ENCODE measurements around the gene ALG9. TPM values are rescaled to one million over a fixed set of nuclear protein-coding genes. Genes with fewer than 3 reads are reported as not detected.

Gene ALG9
- total RNA-seq, 1 experiment from 2014 or later, result 19.7 TPM

DNA sequence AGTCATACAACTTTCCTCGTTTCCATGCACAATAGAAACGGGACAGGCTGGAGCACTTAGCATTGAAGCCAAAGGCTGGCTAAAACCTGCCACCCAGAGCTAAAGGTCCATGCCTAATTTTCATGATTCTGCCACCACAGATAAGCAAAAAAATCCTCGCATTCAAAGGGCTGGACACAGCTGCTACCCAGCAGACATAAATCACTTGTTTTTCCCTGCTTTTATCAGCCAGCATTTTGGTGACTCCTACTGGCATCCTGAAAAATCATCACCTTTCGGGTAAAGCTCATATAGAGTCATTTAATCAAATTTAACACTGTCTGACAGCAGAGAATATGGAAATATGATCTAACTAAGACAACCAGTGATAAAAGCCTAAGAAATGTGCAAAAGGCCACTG, 37.9 kb downstream of the ALG9 start (continued):
- TF ChIP-seq, protein P1, sequence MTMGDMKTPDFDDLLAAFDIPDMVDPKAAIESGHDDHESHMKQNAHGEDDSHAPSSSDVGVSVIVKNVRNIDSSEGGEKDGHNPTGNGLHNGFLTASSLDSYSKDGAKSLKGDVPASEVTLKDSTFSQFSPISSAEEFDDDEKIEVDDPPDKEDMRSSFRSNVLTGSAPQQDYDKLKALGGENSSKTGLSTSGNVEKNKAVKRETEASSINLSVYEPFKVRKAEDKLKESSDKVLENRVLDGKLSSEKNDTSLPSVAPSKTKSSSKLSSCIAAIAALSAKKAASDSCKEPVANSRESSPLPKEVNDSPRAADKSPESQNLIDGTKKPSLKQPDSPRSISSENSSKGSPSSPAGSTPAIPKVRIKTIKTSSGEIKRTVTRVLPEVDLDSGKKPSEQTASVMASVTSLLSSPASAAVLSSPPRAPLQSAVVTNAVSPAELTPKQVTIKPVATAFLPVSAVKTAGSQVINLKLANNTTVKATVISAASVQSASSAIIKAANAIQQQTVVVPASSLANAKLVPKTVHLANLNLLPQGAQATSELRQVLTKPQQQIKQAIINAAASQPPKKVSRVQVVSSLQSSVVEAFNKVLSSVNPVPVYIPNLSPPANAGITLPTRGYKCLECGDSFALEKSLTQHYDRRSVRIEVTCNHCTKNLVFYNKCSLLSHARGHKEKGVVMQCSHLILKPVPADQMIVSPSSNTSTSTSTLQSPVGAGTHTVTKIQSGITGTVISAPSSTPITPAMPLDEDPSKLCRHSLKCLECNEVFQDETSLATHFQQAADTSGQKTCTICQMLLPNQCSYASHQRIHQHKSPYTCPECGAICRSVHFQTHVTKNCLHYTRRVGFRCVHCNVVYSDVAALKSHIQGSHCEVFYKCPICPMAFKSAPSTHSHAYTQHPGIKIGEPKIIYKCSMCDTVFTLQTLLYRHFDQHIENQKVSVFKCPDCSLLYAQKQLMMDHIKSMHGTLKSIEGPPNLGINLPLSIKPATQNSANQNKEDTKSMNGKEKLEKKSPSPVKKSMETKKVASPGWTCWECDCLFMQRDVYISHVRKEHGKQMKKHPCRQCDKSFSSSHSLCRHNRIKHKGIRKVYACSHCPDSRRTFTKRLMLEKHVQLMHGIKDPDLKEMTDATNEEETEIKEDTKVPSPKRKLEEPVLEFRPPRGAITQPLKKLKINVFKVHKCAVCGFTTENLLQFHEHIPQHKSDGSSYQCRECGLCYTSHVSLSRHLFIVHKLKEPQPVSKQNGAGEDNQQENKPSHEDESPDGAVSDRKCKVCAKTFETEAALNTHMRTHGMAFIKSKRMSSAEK (CRISPR knock-in tag; IDR thresholded peaks at IDR 0.05; ENCODE audit: borderline replicate concordance), result no peak
- TF ChIP-seq PRRX2 (CRISPR knock-in tag; IDR thresholded peaks at IDR 0.05) (no peak), HMGA2 (CRISPR knock-in tag; IDR thresholded peaks at IDR 0.05) (no peak)
- TF ChIP-seq, protein P2, sequence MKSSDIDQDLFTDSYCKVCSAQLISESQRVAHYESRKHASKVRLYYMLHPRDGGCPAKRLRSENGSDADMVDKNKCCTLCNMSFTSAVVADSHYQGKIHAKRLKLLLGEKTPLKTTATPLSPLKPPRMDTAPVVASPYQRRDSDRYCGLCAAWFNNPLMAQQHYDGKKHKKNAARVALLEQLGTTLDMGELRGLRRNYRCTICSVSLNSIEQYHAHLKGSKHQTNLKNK (CRISPR knock-in tag; IDR thresholded peaks at IDR 0.05), result no peak

DNA sequence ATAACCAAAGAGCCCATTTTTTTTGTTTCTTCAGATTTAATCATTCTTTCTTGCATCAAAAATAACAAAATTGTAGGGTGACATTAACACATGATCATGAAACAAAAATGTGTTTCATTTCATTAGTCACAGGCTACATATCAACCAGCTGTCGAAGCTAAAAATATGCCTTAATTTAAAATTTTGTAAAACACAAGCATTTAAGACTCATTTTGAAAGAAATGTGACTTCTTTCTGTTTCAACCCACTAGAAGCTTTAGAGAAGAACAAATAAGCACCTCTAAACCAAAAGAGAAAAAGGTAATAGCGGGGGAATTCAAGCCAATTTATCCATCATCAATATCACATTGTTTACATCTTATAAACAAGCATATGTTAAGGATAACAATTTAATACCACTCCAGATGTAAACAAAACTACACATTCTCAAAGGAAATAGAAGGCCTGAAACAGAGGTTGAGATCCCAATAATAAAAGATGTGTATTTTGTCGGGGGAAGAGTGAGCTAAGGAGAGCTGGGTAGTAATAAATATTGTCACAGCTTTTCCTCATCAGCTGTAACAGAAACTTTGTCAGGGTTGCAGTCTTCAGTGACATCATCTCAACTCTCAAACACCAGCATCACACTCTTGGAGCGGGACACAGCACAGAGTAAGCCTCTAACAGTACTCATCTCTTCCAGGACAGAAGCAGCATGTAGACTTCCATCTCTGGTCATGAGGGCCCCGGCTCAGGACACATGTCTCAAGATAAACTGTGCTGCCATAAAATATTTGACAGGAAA, 42.0 kb downstream of the ALG9 start:
- CTCF ChIA-PET, result no interaction called here
- Mint-ChIP-seq H3K36me3 (no peaks in the 10 kb centered on the region), H3K4me3 (no peak overlapping the region), H3K4me1 (peaks cover 22% of the 10 kb centered on the region), H3K9me3 (no peaks in the 10 kb centered on the region), H3K27ac (no peak overlapping the region), H3K27me3 (ENCODE audit: low read depth) (no peaks in the 10 kb centered on the region)
- DNase-seq (ENCODE audit: low spot score), result no peak
- no peak for ATAC-seq
- TF ChIP-seq SOX15 (CRISPR knock-in tag; IDR thresholded peaks at IDR 0.05) (no peak), ZNF138 (CRISPR knock-in tag; conservative IDR thresholded peaks at IDR 0.05) (no peak), SP1 (CRISPR knock-in tag; conservative IDR thresholded peaks at IDR 0.05) (no peak), ZNF416 (CRISPR knock-in tag; IDR thresholded peaks at IDR 0.05) (no peak), TCF7 (CRISPR knock-in tag; IDR thresholded peaks at IDR 0.05; ENCODE audit: low read depth) (no peak), ZNF671 (CRISPR knock-in tag; IDR thresholded peaks at IDR 0.05) (no peak)
- TF ChIP-seq, protein P3, sequence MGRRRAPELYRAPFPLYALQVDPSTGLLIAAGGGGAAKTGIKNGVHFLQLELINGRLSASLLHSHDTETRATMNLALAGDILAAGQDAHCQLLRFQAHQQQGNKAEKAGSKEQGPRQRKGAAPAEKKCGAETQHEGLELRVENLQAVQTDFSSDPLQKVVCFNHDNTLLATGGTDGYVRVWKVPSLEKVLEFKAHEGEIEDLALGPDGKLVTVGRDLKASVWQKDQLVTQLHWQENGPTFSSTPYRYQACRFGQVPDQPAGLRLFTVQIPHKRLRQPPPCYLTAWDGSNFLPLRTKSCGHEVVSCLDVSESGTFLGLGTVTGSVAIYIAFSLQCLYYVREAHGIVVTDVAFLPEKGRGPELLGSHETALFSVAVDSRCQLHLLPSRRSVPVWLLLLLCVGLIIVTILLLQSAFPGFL (CRISPR knock-in tag; IDR thresholded peaks at IDR 0.05; ENCODE audit: borderline replicate concordance), result no peak
- TF ChIP-seq, protein P4, sequence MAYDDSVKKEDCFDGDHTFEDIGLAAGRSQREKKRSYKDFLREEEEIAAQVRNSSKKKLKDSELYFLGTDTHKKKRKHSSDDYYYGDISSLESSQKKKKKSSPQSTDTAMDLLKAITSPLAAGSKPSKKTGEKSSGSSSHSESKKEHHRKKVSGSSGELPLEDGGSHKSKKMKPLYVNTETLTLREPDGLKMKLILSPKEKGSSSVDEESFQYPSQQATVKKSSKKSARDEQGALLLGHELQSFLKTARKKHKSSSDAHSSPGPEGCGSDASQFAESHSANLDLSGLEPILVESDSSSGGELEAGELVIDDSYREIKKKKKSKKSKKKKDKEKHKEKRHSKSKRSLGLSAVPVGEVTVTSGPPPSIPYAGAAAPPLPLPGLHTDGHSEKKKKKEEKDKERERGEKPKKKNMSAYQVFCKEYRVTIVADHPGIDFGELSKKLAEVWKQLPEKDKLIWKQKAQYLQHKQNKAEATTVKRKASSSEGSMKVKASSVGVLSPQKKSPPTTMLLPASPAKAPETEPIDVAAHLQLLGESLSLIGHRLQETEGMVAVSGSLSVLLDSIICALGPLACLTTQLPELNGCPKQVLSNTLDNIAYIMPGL (CRISPR knock-in tag; IDR thresholded peaks at IDR 0.05), result no peak
- TF ChIP-seq, protein P5, sequence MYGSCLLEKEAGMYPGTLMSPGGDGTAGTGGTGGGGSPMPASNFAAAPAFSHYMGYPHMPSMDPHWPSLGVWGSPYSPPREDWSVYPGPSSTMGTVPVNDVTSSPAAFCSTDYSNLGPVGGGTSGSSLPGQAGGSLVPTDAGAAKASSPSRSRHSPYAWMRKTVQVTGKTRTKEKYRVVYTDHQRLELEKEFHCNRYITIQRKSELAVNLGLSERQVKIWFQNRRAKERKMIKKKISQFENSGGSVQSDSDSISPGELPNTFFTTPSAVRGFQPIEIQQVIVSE (CRISPR knock-in tag; IDR thresholded peaks at IDR 0.05; ENCODE audit: borderline replicate concordance), result no peak
- TF ChIP-seq, protein P6, sequence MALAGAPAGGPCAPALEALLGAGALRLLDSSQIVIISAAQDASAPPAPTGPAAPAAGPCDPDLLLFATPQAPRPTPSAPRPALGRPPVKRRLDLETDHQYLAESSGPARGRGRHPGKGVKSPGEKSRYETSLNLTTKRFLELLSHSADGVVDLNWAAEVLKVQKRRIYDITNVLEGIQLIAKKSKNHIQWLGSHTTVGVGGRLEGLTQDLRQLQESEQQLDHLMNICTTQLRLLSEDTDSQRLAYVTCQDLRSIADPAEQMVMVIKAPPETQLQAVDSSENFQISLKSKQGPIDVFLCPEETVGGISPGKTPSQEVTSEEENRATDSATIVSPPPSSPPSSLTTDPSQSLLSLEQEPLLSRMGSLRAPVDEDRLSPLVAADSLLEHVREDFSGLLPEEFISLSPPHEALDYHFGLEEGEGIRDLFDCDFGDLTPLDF (CRISPR knock-in tag; IDR thresholded peaks at IDR 0.05), result no peak
- TF ChIP-seq, protein P7, sequence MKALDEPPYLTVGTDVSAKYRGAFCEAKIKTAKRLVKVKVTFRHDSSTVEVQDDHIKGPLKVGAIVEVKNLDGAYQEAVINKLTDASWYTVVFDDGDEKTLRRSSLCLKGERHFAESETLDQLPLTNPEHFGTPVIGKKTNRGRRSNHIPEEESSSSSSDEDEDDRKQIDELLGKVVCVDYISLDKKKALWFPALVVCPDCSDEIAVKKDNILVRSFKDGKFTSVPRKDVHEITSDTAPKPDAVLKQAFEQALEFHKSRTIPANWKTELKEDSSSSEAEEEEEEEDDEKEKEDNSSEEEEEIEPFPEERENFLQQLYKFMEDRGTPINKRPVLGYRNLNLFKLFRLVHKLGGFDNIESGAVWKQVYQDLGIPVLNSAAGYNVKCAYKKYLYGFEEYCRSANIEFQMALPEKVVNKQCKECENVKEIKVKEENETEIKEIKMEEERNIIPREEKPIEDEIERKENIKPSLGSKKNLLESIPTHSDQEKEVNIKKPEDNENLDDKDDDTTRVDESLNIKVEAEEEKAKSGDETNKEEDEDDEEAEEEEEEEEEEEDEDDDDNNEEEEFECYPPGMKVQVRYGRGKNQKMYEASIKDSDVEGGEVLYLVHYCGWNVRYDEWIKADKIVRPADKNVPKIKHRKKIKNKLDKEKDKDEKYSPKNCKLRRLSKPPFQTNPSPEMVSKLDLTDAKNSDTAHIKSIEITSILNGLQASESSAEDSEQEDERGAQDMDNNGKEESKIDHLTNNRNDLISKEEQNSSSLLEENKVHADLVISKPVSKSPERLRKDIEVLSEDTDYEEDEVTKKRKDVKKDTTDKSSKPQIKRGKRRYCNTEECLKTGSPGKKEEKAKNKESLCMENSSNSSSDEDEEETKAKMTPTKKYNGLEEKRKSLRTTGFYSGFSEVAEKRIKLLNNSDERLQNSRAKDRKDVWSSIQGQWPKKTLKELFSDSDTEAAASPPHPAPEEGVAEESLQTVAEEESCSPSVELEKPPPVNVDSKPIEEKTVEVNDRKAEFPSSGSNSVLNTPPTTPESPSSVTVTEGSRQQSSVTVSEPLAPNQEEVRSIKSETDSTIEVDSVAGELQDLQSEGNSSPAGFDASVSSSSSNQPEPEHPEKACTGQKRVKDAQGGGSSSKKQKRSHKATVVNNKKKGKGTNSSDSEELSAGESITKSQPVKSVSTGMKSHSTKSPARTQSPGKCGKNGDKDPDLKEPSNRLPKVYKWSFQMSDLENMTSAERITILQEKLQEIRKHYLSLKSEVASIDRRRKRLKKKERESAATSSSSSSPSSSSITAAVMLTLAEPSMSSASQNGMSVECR (CRISPR knock-in tag; IDR thresholded peaks at IDR 0.05; ENCODE audit: borderline replicate concordance), result no peak
- TF ChIP-seq, protein P1 (CRISPR knock-in tag; IDR thresholded peaks at IDR 0.05; ENCODE audit: borderline replicate concordance), result no peak
- POLR2A ChIA-PET, result no interaction called here

Data from WTC11 (cell line).